WI38 (cell line): Measurements from ENCODE around the gene LUC7L3.

ENCODE experiments used
- H3K4me3 ChIP-seq: 2 replicates; pipeline ENCODE4 v1.5.1; 2011; ENCODE audit warnings: low read depth, mild to moderate bottlenecking, control low read depth, low read length
- CTCF ChIP-seq: IDR thresholded peaks from 2 replicates; pipeline ENCODE4 v1.5.1; 2012; ENCODE audit warnings: low read depth, mild to moderate bottlenecking, control low read depth, low read length

Gene LUC7L3

GRCh38 chr17:50728881-50729765 lies 9.7 kb downstream of the LUC7L3 start:
- TF ChIP-seq CTCF: no peak
- no peak overlapping the region for H3K4me3 ChIP-seq

- TF ChIP-seq CTCF: no peak
- H3K4me3 ChIP-seq: no peak overlapping the region
Measured at GRCh38 chr17:50731575-50732460, 12.4 kb downstream of the LUC7L3 start.

- no peak for TF ChIP-seq CTCF
- H3K4me3 ChIP-seq: no peak overlapping the region
Measured at GRCh38 chr17:50735287-50735686, 15.9 kb downstream of the LUC7L3 start.

GRCh38 chr17:50737118-50737698 lies 17.8 kb downstream of the LUC7L3 start:
- TF ChIP-seq CTCF: no peak
- no peak overlapping the region for H3K4me3 ChIP-seq

GRCh38 chr17:50739098-50739497 lies 19.7 kb downstream of the LUC7L3 start:
- H3K4me3 ChIP-seq: no peak overlapping the region
- no peak for TF ChIP-seq CTCF

- no peak for TF ChIP-seq CTCF
- no peak overlapping the region for H3K4me3 ChIP-seq
Measured at GRCh38 chr17:50745631-50746030, 26.2 kb downstream of the LUC7L3 start.
